GM18909 (cell line): ENCODE data around the gene NEK3.
"Not testable (repeated sequence)": the region's sequence is repeated elsewhere in the genome, so short reads cannot be mapped to it uniquely, and the experiment has no call there.

Source experiments
- ATAC-seq: cut with Tn5 transposase; IDR thresholded peaks from one replicate; pipeline ENCODE4 v1.9.1; 2021; ENCODE audit warnings: mild to moderate bottlenecking; ENCODE audit not compliant: unreplicated experiment, poor library complexity

Gene NEK3

DNA sequence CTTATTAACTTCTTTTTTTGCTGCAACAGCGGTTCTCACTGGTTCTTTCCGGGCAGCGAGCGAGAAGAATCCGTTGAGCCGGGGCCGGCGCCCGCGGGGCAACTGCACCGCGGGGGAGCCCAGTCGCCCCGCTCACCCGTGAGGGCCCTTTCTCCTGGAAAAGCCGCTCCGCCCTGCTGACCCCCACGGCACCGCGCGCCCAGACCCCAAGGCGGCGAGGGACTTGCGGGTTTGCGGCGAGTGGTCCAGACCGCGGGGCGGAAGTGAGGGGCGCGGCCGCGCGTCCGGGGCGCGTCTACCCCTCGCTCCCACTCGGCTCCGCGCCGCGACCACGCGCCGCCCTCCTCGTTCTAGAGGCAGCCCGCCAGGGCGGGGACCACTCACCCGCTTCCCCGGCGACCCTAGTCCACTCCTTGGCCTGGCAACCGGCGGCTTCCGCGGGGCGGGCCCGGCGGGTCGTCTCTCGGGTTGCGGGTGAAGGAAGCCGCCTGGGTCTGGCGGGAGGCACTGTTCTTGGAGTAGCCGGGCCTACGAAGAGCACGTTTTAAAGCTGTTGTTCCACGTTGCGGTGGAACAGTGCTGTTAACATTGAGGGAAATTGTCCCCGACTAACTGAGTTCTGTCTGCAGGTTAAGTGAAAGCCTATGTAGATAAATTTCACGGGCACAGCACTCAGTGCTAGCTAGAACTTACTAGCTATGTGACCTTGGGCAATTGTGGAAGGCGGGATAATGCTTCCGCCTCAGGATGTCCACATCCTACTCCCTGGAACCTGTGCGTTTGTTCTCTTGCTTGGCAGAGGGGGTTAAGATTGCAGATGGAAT is at the start of gene NEK3:
TSS of gene NEK3 (minus strand) at position 439 of the 824 bp plus-strand sequence. CDS start 3,406 bp downstream, outside the sequence.
- ATAC-seq, result peak; percentile 79

DNA sequence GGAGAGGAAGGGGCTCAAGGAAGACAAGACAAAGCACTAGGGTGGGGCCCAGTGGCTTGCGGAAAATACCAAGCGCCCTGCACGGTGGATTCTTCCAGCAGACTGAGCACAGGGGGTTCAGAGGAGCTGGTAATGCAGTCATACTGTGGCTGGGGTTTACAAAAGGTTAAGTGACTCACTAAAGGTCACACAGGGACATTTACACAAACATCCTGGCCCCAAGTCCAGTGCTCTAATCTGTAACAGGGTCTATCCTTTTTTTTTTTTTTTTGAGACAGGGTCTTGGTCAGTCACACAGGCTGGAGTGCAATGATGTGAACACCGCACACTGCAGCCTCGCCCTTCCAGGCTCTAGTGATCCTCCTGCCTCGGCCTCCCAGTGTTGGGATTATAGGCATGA is 49.0 kb upstream of the NEK3 start:
- not testable (repeated sequence) for ATAC-seq

- not testable (repeated sequence) for ATAC-seq
Observed at GRCh38 chr13:52207896-52208295, 48.5 kb upstream of the NEK3 start.

DNA sequence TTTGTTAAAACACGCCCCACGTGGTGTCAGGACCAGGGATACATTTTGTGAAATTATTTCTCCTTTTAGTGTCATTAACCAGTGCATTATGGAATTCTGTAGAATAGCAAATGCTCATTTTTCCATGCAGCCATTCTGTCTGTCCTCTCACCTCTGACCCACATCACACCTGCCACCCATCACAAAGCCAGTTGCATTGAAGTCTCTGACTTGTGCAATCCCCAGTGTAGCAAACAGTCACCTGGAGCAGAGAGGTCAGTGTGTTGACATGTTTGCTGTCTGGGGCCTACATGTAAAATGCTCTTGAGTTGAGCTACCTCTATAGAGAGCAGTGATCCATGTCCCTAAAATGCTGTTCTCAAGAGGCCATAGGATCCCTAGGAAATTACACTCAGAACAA is 47.9 kb upstream of the NEK3 start:
- ATAC-seq, result not testable (repeated sequence)

- ATAC-seq, result not testable (repeated sequence)
Observed at GRCh38 chr13:52204546-52204945, 45.1 kb upstream of the NEK3 start.

DNA sequence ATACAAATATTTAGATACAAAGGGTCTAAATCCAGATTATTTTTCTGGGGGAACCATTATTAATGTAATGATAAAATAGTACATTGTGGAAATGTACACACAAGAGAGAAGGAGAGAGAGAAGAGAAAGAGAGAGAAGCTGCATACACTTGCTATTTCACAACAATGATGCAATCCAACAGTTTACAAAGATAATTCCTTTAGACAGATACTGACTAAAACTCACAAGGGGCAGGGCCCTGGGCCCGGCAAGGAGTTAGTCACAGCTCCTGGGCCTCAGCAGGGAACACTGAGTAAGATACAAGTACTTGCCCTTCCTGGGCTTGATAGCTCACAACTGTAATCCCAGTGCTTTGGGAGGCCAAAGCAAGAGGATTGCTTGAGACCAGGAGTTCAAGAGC is 44.5 kb upstream of the NEK3 start:
- ATAC-seq, result not testable (repeated sequence)

- not testable (repeated sequence) for ATAC-seq
Observed at GRCh38 chr13:52202506-52202905, 43.1 kb upstream of the NEK3 start.

DNA sequence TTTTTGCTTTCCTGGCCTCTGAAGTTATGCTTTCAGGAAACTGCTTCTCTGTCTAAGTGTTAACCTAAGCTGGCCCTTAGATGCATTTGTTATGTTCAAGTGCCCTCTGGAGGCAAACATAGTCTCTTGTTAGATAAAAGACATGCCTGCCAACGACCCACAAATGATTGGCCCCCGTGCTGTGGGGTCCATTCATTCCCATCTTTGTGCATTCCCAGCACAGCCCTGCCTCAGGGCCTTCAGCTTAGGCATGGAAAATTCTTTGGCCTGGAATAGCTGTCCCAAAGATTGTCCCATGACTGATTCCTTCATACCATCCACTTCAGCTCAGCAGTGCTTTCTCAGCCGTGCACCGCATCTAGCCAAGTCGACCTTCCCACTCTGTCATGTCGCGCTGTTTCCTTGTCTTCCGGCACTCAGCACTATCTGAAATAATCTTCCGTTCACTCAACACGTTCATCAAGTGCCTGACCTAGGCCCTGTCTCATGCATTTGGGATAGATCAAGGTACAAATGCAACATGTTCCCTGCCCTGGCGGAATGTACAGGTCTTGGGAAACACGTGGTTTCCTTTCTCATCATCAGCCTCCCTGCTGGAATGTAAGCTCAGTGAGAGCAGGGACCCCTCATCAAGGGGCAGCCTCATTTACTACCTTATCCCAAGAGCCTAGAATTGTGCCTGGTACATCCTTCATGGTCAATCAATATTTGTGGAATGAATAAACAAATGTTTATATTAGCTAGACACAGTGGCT is 42.2 kb upstream of the NEK3 start:
- ATAC-seq, result not testable (repeated sequence)

DNA sequence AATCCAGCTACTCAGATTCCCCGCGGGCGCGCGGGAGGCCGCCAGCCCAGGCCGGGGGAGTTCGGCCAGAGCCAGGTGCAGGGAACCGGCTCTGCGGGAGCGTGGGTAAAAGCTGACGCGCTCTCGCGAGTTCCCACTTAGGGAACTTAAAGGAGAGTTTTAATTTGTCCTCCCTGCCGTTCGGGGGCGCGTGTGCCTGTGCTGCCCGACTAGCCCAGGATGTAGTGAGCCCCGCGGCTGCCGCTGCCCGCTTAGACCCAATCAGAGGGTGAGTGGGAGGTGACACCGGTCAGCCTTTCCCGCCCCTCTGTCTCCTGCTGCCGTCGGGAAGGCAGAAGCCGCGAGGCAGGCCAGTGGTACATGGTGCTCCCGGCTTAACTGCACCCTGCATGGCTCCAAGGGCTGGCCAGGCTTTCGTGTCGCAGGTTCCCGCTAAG is 36.0 kb upstream of the NEK3 start:
- peak; percentile 66 for ATAC-seq

DNA sequence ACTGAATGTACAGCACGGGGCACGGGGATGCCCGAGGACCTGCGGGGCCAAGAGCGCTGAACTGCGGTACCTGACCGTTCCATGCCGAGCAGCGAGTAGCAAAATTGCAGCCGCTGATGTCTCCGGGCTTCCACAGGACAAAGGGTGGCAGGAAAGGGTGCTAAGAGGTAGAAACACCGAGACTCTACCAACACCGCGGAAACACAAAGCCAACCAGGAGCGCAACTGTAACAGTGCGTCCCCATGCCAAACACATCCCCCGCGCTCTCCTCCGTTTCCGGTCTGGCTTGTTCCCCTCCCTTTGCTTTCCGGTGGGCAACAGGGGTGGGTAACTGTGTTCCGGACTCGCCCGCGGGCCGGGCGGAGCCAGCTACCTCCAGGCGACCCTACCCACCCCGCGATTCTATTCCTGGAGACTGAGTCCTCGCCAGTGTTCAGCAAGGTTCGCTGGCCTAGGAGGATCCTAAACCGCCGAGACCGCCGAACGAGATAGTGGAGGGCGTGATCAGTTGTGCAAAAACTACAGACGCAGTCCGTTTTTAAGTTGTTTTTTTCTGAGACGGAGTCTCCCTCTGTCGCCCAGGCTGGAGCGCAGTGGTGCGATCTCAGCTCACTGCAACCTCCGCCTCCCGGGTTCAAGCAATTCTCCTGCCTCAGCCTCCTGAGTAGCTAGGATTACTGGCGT is 34.9 kb upstream of the NEK3 start:
- peak; percentile 80 for ATAC-seq

DNA sequence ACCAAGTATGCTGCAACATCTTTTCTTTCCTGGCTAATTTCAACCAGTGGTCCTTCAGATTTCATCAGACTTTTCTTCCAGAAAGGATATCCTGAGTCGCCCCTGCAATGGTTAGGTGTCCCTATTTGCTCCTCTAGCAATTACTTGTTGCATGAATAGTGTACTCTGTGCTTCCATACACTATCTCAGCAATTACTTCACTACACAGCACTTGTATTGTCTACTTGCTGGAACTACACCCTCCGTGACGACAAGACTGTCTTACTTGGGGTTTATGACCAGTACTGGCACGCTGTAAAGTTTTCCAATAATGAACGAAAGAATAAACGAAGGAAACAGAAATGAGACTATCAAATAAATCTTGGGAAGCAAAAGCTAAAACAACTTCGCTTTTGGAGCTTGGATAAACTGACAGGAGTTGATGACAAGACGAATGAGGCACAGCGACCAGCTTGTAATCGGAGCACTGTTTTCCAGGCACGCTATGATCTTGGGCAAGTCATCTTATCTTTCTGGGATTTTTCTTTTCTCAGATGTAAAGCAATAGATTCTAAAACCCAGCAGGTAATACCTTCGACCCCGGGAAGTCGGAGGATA is 34.3 kb upstream of the NEK3 start:
- peak; percentile 1 for ATAC-seq

DNA sequence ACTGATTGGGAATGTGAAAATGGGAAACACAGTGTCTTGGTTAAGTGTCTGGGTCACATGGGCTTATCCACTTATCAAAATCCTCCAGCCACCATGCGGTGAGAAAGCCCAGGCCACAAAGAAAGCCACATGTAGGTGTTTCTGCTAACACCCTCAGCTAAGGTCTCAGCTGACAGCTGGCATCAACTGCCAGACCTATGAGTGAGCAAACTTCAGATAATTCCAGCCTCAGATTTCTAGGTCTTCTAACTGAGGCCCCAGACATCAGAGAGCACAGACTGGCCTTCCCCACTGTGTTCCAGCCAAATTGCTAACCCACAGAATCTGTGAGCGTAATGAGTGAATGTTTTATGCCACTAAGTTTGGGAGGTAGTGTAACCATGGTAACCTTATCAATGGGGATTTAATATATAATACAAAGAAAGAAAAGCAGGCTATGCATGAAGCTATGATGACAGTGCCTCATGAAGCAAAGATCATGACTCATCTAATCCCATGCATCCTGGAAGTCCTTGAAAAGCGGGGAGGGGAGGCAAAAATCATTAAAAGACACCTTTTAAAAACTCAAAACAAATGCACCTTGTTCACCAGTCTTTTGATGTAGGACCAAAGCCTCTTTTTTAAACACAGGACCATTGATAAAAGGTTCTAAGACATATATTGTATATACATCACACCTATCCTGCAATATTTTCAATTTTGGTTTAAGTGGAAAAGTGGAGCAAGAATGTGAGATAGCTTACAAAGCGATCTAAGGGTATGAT is 28.2 kb upstream of the NEK3 start:
- ATAC-seq, result peak; percentile 83

GRCh38 chr13:52187029-52187423 is 27.6 kb upstream of the NEK3 start:
- peak; percentile 6 for ATAC-seq

GRCh38 chr13:52181316-52181954 is 22.0 kb upstream of the NEK3 start:
- peak; percentile 65 for ATAC-seq

DNA sequence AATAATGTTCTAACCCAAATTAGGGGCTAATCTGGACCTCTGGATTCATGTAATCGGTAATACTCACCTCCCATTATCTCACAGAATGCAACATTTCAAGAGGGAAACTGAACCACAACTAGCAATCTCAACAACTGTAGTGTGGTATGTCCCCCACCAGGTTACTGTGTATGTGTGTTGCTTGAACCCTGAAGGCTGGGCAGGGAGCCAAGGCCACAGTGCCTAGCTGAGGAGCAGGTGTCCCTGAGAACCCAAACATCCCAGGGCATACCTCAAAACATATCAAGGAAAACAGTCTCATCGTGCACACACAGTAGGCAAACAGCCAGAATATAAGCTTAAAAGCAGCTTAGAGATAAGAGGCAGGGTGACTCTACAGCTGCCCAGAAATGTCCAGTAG is 20.5 kb upstream of the NEK3 start:
- ATAC-seq, result no peak

DNA sequence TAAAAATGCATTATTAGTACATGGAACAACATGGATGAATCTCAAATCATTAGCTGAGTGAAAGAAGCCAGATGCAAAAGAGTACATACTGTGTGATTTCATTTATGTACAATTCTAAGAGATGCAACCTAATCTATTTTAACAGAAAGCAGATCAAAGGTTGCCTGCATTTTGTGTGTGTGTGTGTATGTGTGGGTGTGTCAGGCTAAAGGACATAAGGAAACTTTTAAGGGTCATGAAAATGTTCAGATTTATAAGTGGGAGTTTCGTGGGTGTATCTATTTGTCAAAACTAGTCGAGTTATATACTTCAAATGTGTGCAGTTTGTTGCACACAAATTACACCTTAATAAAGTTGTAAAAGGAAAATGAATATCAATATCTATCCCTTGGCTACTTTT is 17.9 kb upstream of the NEK3 start:
- no peak for ATAC-seq

DNA sequence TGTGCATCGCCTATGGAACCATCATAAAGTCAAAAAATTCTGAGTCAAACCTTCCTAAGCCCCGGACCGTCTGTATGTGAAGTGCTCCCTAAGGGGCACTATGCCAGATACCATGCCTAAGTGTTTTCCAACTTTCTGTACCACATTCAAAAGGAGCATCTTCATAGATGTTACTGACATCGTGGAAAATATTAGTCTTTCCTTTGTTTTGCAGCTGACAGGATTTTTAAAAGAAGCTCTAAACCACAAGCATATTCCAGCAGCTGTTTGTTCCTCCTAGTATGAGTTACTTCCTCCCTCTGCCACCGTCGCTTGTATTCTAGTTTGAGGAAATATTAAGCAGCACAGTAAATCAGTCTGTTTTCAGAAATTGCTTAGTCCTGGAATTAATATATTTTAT is 14.6 kb upstream of the NEK3 start:
- ATAC-seq, result not testable (repeated sequence)

DNA sequence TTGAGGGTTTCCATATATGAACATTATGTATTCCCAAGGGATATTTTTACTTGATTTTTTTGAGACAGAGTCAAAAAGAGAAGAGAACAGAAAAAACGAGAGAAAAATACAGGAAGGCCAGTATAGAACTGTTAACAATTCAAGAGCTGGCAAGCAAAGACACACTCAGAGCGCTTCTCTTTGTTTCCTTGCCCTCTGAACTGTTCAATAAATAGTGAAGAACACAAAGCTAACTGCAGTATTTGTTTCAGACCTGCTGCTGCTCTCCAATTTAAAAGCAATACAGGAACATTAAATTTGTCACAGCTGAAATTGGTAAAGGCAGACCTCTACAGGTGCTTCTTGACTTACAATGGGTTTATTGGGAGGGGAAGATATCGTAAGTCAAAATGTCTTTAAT is 14.0 kb upstream of the NEK3 start:
- ATAC-seq, result no peak

- not testable (repeated sequence) for ATAC-seq
Observed at GRCh38 chr13:52171686-52172085, 12.3 kb upstream of the NEK3 start.
